Measurements from ENCODE around the gene FHIT.

- TF ChIP-seq CTCF (IDR thresholded peaks at IDR 0.05; ENCODE audit: low read depth, low read length) (no peak), EZH2phosphoT487 (IDR thresholded peaks at IDR 0.05; ENCODE audit: low read depth) (no peak)
These were observed at the start of gene FHIT for GRCh38 chr3:61251174-61251972.
